Activated CD4-positive, alpha-beta memory T cell treated with anti-CD3 and anti-CD28 coated beads for 36 hours (primary cell): ENCODE data around the gene ATXN2L. TPM values are rescaled to one million over a fixed set of nuclear protein-coding genes. Genes with fewer than 3 reads are reported as not detected.

Experiments
- CTCF ChIA-PET: fragments of 350-600 bp; sonication (Branson Sonifier 250); formaldehyde crosslinking; loops from one replicate; lab custom pipeline; 2021; ENCODE audit warnings: antibody characterized with exemption, inconsistent platforms; lab: Charles Lee
- POLR2A ChIA-PET: fragments of 350-600 bp; sonication (Branson Sonifier 250); formaldehyde crosslinking; loops from one replicate; lab custom pipeline; 2021; ENCODE audit warnings: antibody characterized with exemption; lab: Charles Lee
- DNase-seq: peaks from one replicate; pipeline ENCODE4 v3.0.0-alpha.2; 2020
- H3K27ac Mint-ChIP-seq: one replicate; pipeline ENCODE4 v1.8.0; 2021; ENCODE audit warnings: mixed read lengths
- H3K27me3 Mint-ChIP-seq: one replicate; pipeline ENCODE4 v1.8.0; 2021; ENCODE audit warnings: mixed read lengths
- H3K36me3 Mint-ChIP-seq: one replicate; pipeline ENCODE4 v1.8.0; 2021; ENCODE audit warnings: mixed read lengths
- H3K4me1 Mint-ChIP-seq: one replicate; pipeline ENCODE4 v1.8.0; 2021; ENCODE audit warnings: low read depth, mixed read lengths
- H3K4me3 Mint-ChIP-seq: one replicate; pipeline ENCODE4 v1.8.0; 2021; ENCODE audit warnings: mild to moderate bottlenecking, mixed read lengths
- H3K9me3 Mint-ChIP-seq: one replicate; pipeline ENCODE4 v1.8.0; 2021; ENCODE audit warnings: mixed read lengths
- intact Hi-C: fragments of 100-400 bp; cut with micrococcal nuclease; formaldehyde crosslinking; loops from one replicate; pipeline ENCODE4 v1.15.1; 2023
- total RNA-seq, 2 experiments: library from RNA; stranded (reverse); gene quantifications; one replicate each; pipeline ENCODE4 v1.2.3, GENCODE V29; 2021

Gene ATXN2L
- total RNA-seq, 2 experiments from 2014 or later = 260 to 277 TPM

DNA sequence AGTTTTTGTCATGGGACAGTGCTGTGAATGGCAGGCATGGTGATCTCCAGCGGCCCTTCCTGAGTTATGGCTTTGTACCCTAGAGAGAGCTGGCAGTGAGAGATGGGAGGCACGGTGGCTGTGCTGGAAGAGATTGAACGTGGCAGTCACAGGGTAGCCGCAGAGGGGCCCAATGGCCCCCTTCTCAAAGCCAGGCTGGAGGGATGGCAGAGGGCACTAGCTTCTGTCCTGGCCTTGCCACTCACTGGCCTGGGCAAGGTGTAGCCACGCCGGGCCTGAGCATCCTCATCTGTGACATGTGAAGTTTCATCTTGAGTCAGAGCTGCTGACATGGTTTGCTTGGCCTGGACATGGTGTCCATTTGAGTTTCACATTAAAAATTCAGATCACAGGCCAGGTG is 51.6 kb downstream of the ATXN2L start:
- ChIA-PET POLR2A (interaction anchor here (0.5 to 1.4 kb wide), 2 partner anchors 11 to 657 kb away, joined by 3 to 4 read pairs; partner anchors contain the start of gene SH2B1), CTCF (interaction anchor here (1.0 to 3.9 kb wide), 5 partner anchors 11 to 1604 kb away, joined by 3 to 42 read pairs (median 4); partner anchors contain the start of gene SH2B1)
- no peaks in the 10 kb centered on the region for H3K9me3 Mint-ChIP-seq
- no peak for DNase-seq
- peaks cover 10% of the 10 kb centered on the region for H3K4me1 Mint-ChIP-seq
- intact Hi-C loops = no loop called here
- H3K36me3 Mint-ChIP-seq = peaks cover 6% of the 10 kb centered on the region
- H3K27ac Mint-ChIP-seq = no peak overlapping the region
- no peaks in the 10 kb centered on the region for H3K27me3 Mint-ChIP-seq
- H3K4me3 Mint-ChIP-seq = no peak overlapping the region

GRCh38 chr16:28875134-28876018 is 52.6 kb downstream of the ATXN2L start:
- intact Hi-C loops = no loop called here

DNA sequence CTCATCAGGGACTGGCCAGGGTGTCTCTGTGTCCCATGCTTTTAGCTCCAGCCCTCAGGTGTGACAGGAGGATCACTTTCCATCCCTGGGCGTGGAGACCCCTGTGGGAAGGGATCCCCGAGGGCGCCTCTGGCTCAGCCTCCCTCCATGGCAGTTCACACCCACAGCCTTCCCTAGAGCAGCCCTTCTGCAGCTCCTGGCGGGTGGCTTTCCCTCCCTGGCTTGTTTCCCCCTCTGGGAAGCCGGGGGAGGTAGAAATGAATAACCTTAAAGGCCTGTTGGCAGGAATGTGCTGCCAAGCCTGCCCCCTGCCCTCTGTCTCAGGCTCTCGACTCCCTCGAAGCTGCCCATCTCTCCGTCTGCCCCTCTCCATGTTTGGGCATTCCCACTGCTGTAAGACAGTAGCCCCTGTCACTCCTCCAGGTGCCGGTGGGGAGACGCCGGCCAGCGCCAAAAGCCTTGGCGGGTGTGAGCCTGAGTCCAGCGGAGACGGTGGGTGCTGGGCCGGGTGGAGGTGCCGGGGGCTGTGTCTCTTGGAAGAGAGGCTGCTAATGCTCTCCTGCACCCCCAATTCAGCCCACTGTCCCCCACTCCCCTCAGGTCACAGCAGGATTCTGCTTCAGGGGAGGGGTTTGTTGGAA is 53.3 kb downstream of the ATXN2L start:
- no peaks in the 10 kb centered on the region for H3K9me3 Mint-ChIP-seq
- DNase-seq = no peak
- peaks cover 2% of the 10 kb centered on the region for H3K36me3 Mint-ChIP-seq
- H3K27me3 Mint-ChIP-seq = peaks cover 5% of the 10 kb centered on the region
- ChIA-PET POLR2A (interaction anchor here (1.4 kb wide), 1 partner anchor 13 kb away, joined by 4 read pairs; the partner anchor contains the start of gene SH2B1), CTCF (interaction anchor here (3.4 to 3.9 kb wide), 2 partner anchors 13 to 68 kb away, joined by 30 to 42 read pairs; partner anchors contain the start of gene SH2B1)
- intact Hi-C loops = no loop called here
- H3K27ac Mint-ChIP-seq = no peak overlapping the region
- H3K4me1 Mint-ChIP-seq = peaks cover 18% of the 10 kb centered on the region
- no peak overlapping the region for H3K4me3 Mint-ChIP-seq

More at GRCh38 chr16:28875134-28876018, 52.6 kb downstream of the ATXN2L start:
- Mint-ChIP-seq H3K36me3 (peaks cover 2% of the 10 kb centered on the region), H3K4me3 (no peak overlapping the region), H3K27ac (no peak overlapping the region), H3K9me3 (no peaks in the 10 kb centered on the region), H3K27me3 (no peaks in the 10 kb centered on the region), H3K4me1 (peaks cover 11% of the 10 kb centered on the region)
- DNase-seq = no peak
- ChIA-PET CTCF (interaction anchor here (3.4 to 3.9 kb wide), 2 partner anchors 12 to 69 kb away, joined by 30 to 42 read pairs; partner anchors contain the start of gene SH2B1), POLR2A (interaction anchor here (0.5 to 1.4 kb wide), 3 partner anchors 12 to 788 kb away, joined by 3 to 4 read pairs (median 4); partner anchors contain the start of genes SH2B1 and SPN)

DNA sequence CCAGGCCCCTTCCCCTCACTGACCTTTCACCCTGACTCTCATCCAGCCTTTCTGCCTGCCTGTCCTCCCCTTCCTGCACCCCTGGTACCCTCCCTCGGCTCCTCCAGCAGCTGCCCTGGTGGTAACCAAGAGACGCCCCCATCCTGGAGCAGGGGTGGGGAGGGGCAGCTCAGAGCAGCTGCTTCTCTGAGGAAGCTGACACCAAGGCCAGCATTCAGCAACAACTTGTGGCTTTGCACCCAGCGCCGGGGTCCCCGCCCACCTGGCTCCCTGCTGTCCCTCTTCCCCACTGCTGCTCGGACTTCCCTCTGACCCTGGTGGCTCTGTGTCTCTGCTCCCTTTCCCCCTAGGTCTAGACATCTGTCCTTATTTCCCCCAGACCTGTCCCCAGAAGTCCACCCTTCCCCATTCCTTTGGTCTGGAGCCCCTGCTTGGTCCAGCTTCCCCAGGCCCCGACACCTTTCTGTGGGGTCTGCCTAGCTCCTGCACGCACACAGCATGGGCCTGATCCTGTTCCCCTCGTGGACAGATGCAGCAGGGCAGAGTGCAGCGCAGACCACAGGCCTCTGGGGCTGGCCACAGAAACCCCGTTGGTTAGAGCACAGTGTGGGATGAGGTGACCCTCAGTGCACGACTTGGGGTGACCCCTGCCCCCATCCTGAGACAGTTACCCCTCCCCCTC is 54.3 kb downstream of the ATXN2L start:
- peaks cover 20% of the 10 kb centered on the region for H3K4me1 Mint-ChIP-seq
- DNase-seq = no peak
- H3K27ac Mint-ChIP-seq = no peak overlapping the region
- ChIA-PET POLR2A (no interaction called here), CTCF (interaction anchor here (1.5 kb wide), 1 partner anchor 68 kb away, joined by 4 read pairs; no protein-coding TSS in a partner anchor)
- peaks cover 2% of the 10 kb centered on the region for H3K36me3 Mint-ChIP-seq
- intact Hi-C loops = no loop called here
- no peaks in the 10 kb centered on the region for H3K9me3 Mint-ChIP-seq
- H3K4me3 Mint-ChIP-seq = no peak overlapping the region
- H3K27me3 Mint-ChIP-seq = peaks cover 7% of the 10 kb centered on the region

DNA sequence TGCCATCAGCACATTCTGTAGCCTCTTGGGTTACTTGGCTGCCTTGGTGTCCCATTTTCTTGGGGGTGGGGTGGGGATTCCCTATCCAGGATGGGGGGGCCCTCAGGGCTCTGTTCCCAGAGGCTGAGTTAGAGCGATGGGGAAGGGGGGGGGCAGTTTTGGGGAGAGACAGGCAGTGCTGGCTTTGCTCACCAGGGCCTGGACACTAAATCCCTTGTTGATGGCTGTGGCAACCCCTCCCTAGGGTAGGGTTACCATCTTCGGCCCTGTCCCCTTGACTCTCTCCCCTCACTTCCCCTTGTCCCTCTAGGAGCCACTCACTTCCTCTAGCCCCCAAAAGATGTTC is 54.8 kb downstream of the ATXN2L start:
- Mint-ChIP-seq H3K4me1 (peaks cover 20% of the 10 kb centered on the region), H3K27ac (no peak overlapping the region), H3K4me3 (no peak overlapping the region), H3K27me3 (peaks cover 7% of the 10 kb centered on the region), H3K9me3 (no peaks in the 10 kb centered on the region), H3K36me3 (peaks cover 2% of the 10 kb centered on the region)
- DNase-seq = no peak
- CTCF ChIA-PET = interaction anchor here (1.5 kb wide), 1 partner anchor 67 kb away, joined by 4 read pairs; no protein-coding TSS in a partner anchor
- intact Hi-C loops = no loop called here
- POLR2A ChIA-PET = no interaction called here

GRCh38 chr16:28878083-28878926 is 55.5 kb downstream of the ATXN2L start, which contains the start of gene ATP2A1:
Gene ATP2A1 (plus strand): TSS chr16:28878488. CDS start chr16:28878672, 184 bp downstream.
- Mint-ChIP-seq H3K9me3 (no peaks in the 10 kb centered on the region), H3K36me3 (peaks cover 2% of the 10 kb centered on the region), H3K4me1 (peaks cover 20% of the 10 kb centered on the region), H3K27ac (no peak within 1 kb of the TSS), H3K27me3 (peaks cover 7% of the 10 kb centered on the region), H3K4me3 (peak within 1 kb of the TSS; percentile 88)
- ChIA-PET CTCF (interaction anchor here (1.5 to 2.8 kb wide), 4 partner anchors 14 to 67 kb away, joined by 4 to 15 read pairs (median 6); no protein-coding TSS in a partner anchor), POLR2A (interaction anchor here (2.0 to 3.0 kb wide), 2 partner anchors 14 to 56 kb away, joined by 7 to 9 read pairs; partner anchors contain the start of genes ATXN2L and SH2B1)
- intact Hi-C loops = no loop called here
- no peak for DNase-seq

DNA sequence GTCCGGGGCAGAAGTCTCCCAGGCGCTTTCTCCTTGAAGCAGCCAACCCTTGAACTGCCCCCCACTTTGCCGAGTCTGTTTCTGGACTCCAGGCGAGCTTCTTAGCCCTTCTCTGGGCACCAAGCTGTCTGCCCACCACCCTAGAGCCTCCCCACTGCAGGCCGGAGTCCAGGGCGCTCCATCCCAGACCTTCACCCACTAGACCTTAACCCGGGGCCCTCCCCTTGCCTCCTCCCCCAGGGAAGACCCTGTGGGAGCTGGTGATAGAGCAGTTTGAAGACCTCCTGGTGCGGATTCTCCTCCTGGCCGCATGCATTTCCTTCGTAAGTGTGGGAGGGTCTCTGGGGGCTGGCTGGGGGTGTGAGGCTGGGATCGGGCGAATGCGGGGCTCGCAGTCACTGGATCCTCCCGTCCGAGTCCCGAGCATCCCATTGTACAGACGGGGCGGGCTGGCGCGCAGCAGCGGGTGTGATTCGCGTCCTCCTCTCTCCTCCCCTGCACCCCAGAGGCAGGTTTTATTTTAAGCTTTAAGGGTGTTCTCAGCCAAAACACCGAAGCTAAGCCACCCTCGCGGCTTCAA is 56.6 kb downstream of the ATXN2L start:
- Mint-ChIP-seq H3K36me3 (peaks cover under 1% of the 10 kb centered on the region), H3K4me1 (peaks cover 20% of the 10 kb centered on the region), H3K27me3 (peaks cover 7% of the 10 kb centered on the region), H3K4me3 (peak overlapping the region; percentile 88), H3K9me3 (no peaks in the 10 kb centered on the region), H3K27ac (no peak overlapping the region)
- DNase-seq = no peak
- CTCF ChIA-PET = interaction anchor here (1.7 to 2.8 kb wide), 3 partner anchors 15 to 65 kb away, joined by 5 to 15 read pairs (median 7); no protein-coding TSS in a partner anchor
- POLR2A ChIA-PET = interaction anchor here (0.6 to 3.0 kb wide), 6 partner anchors 8 to 57 kb away, joined by 3 to 9 read pairs (median 4); partner anchors contain the start of genes ATXN2L and SH2B1
- intact Hi-C loops = loop anchor here (1.0 kb wide), 1 partner anchor 33 kb away; the partner anchor contains the start of gene TUFM

GRCh38 chr16:28879841-28880588 is 57.2 kb downstream of the ATXN2L start:
- DNase-seq = peak; percentile 96
- intact Hi-C loops = loop anchor here (1.0 to 5.0 kb wide), 4 partner anchors 17 to 65 kb away; partner anchors contain the start of genes RABEP2, SH2B1 and TUFM
- POLR2A ChIA-PET = interaction anchor here (0.6 to 3.0 kb wide), 6 partner anchors 9 to 58 kb away, joined by 3 to 9 read pairs (median 4); partner anchors contain the start of genes ATXN2L and SH2B1
- Mint-ChIP-seq H3K4me3 (peak overlapping the region; percentile 88), H3K27me3 (peaks cover 7% of the 10 kb centered on the region), H3K27ac (peak overlapping the region; percentile 13), H3K36me3 (no peaks in the 10 kb centered on the region), H3K9me3 (no peaks in the 10 kb centered on the region), H3K4me1 (peaks cover 20% of the 10 kb centered on the region)
- CTCF ChIA-PET = interaction anchor here (1.7 to 2.8 kb wide), 3 partner anchors 15 to 65 kb away, joined by 5 to 15 read pairs (median 7); no protein-coding TSS in a partner anchor

DNA sequence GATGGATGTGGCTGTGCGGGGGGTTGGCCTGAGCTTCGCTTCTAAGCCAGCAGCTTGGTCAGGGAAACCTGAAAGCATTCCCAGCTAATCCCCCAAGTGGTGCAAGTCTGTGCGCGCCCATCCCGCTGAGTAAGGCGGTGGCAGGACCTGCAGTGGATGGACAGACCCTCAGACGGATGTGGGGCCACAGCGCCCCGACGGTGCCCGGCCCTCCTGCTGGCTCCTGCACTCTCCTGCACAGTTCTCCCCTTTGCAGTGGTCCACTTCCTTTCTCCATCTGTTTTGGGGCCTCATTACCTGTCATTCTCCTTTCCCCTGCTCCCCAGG is 57.8 kb downstream of the ATXN2L start:
- Mint-ChIP-seq H3K4me1 (peaks cover 20% of the 10 kb centered on the region), H3K9me3 (no peaks in the 10 kb centered on the region), H3K27me3 (peaks cover 7% of the 10 kb centered on the region), H3K36me3 (no peaks in the 10 kb centered on the region), H3K4me3 (peak overlapping the region; percentile 55), H3K27ac (no peak overlapping the region)
- POLR2A ChIA-PET = interaction anchor here (1.1 to 3.0 kb wide), 3 partner anchors 10 to 58 kb away, joined by 3 to 9 read pairs (median 4); partner anchors contain the start of gene ATXN2L
- no peak for DNase-seq
- intact Hi-C loops = loop anchor here (2.0 to 5.0 kb wide), 3 partner anchors 18 to 64 kb away; partner anchors contain the start of genes RABEP2 and SH2B1
- CTCF ChIA-PET = interaction anchor here (1.8 to 2.8 kb wide), 2 partner anchors 56 to 64 kb away, joined by 5 to 15 read pairs; no protein-coding TSS in a partner anchor
